Measurements from ENCODE around the gene SPSB1.

SPSB1 gene

DNA sequence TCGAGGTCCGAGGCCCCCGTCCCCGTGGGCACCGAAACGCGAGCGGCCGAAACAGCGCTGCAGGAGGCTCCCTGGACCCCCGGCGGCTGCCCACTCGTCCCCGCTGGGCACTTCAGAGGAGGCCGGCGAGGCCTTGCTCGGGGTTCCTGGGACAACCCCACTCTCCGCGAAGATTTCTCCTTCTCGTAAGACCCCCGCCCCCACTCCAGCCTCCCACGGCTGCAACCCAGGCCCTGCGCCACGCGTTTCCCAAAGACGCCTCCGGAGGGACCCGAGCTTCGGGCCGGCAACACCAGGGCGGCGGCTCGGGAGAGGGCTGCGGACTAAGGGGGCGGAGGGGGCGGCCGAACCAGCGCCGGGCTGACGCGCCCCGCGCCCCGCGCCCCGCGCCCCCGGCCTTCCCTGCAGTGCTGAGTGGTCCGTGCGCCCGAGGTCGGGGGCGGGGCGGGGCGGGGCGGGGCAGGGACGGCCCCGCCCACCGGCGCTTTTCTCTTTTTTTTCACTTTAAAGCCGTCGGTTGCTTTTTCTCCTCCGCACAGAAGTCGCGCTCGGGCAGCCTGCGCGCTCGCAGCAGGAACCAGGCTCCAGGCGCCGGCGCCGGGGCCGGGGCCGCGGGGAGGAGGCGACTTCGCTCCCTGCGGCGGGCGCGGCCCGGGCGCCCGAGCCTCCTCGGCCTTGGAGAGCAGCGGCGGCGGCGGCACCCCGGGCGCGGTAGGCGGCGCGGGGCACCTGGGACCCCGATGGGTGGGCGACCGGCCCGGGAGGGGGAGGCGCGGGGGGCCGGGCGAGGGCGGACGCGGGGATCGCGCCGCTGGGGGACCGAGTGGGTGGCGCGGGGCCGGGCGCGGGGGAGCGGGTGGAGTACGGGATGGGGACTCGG, at the start of gene SPSB1:
TSS of gene SPSB1 (plus strand) at position 534 of the 880 bp plus-strand sequence. CDS start 62,998 bp downstream, outside the sequence.
- peak; percentile 55 to 60 for DNase-seq (ENCODE audit: low read depth in 2 of 2)

GRCh38 chr1:9243066-9243739, 49.5 kb upstream of the SPSB1 start:
- DNase-seq (ENCODE audit: low read depth in 2 of 2): no peak

GRCh38 chr1:9244501-9245229, 48.0 kb upstream of the SPSB1 start:
- DNase-seq (ENCODE audit: low read depth in 2 of 2): no peak

DNA sequence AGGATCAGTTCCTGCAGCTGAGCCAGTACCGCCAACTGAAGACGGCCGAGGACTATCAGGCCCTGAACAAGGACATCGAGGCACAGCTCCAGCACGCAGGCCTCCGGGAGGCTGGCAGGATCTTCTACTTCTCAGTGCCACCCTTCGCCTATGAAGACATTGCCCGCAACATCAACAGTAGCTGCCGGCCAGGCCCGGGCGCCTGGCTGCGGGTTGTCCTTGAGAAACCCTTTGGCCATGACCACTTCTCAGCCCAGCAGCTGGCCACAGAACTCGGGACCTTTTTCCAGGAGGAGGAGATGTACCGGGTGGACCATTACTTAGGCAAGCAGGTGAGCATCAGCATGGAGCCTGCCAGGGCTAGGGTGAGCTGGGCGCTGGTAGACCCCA, 47.5 kb upstream of the SPSB1 start:
- DNase-seq (ENCODE audit: low read depth in 2 of 2): no peak

- no peak for DNase-seq (ENCODE audit: low read depth in 2 of 2)
Measured at GRCh38 chr1:9245661-9246060, 47.0 kb upstream of the SPSB1 start.

DNA sequence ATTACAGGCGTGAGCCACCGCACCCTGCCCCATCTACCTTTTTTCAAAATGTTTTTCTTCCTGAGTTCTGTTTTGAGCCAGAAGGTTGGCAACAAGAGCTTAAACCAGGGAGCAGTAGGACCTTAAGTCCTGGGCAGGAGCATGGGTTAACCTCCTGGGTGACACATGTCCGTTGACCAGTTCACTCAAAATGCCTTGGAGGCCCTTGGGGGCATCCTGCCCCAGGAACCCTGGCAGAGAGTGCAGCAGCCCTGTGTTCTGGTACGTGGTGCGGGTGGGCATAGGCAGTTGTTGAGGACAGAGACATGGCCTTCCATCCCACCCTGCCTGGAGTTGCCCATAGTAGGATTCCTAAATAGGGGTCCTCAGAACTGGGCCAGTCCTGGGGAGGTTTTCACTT, 46.5 kb upstream of the SPSB1 start:
- DNase-seq (ENCODE audit: low read depth in 2 of 2): no peak

DNA sequence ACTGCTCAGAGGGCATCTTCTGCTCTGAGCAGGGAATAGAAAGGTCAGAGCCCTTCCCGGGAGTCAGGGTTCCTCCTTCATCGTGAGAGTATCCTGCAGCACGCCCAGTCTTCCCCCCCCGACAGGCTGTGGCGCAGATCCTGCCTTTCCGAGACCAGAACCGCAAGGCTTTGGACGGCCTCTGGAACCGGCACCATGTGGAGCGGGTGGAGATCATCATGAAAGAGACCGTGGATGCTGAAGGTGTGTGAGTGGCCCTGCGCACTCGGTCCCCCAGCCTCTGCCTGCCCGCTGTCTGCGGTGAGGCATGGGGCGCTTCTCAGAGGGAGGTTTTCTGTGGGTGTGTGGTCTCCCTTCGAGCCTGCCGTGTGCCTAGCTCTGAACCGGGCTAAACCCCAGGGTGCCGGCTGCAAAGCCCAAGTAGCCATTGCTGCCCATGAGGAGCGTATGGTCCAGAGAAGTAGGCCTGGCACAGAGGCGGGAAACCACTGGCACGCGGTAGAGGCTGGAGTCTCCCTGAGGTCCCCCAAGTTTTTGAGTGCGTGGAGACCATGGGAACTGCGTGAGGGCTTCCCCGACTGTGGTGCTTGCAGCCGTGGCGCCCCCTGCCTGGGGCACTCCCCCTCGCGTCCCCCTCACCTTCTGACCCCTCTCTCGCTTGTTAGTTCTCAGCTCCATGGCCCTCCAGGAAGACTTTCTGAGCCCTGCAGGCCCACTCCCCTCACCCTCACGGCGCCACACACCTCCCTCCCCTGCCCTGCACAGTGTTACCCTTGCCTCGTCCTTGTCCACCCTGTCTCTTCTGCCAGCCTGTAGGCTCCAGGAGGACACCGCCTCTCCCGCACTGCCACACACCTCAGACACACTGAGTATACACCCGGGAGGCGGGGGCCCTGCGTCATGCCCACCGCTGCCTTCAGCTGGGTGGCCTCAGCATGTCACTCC, 45.6 kb upstream of the SPSB1 start:
- DNase-seq (ENCODE audit: low read depth in 2 of 2): no peak

DNA sequence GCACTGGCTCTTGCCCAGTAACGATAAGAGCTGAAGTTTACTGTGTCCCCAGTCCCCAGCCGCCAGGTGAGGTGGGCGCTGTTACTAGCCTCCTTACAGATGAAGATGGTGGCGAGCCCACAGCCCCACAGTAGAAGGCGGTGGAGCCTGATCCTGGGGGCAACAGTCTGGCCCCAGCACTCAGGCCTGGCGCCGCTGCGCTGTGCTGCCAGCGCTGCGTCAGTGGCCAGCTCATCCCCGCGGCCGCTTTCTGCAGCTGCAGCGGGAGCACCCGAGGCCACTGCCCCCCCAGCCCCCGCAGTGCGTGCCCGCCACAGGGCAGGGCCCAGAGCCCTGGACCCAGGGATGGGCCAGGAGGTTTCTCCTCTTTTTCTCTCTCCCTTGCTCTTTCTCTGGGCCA, 44.8 kb upstream of the SPSB1 start:
- no peak for DNase-seq (ENCODE audit: low read depth in 2 of 2)

- no peak for DNase-seq (ENCODE audit: low read depth in 2 of 2)
Measured at GRCh38 chr1:9248341-9249262, 44.1 kb upstream of the SPSB1 start.

DNA sequence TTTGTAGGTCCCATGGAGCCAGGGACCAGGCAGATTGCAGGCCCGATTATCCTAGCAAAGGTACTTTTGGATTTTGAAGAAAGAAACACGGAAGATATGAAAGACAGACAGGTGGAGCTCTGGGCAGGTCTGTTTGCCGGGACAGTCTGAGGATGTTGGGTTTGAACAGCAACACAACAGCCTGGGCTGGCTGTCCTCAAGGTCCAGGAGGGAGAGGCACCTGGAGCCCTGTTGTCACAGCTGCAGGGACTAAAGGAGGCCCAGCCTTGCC, 43.5 kb upstream of the SPSB1 start:
- no peak for DNase-seq (ENCODE audit: low read depth in 2 of 2)

- no peak for DNase-seq (ENCODE audit: low read depth in 2 of 2)
Measured at GRCh38 chr1:9249534-9250410, 42.9 kb upstream of the SPSB1 start.

DNA sequence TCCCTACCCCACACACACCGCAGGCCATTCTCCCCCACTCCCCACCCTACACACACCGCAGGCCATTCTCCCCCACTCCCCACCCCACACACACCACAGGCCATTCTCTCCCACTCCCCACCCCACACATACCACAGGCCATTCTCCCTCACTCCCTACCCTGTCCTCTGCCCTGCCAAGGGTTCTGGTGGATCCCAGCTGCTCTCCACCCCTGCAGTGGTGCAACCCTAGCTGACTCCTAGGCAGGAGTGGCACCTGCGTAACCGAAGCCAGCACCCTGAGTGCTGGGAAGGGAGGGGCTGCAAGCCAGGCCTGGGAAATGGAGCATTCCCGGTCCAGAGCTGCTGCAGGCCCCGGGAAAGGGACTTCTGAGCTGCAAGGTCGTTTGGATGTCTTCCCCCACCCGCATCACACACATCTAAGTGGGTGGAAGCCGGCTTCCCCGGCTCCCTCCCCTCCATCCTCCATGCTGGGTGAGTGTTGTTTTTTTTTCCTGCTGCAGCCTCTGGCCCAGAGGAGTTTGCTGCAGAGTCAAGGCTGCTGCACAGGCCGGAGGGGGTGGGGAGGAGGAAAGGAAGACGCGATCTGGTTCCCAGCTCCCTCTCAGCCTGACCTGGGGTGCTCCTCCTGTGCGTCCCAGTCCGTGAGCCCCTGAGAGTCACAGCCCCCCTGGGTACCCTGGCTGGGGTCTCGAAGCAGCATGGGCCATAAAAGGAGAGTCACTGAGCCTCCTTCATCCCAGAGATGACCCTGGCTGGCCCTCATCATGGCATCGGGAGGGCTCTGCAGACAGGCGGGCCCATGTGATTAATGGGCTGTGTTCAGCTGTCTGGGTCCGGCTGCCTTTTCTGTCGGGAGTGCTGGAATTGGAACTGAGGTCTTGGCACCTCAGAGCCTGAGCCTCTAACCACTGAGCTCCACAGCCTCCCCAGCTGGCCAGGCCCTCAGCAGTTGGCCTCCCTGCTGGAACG, 42.0 kb upstream of the SPSB1 start:
- no peak for DNase-seq (ENCODE audit: low read depth in 2 of 2)

DNA sequence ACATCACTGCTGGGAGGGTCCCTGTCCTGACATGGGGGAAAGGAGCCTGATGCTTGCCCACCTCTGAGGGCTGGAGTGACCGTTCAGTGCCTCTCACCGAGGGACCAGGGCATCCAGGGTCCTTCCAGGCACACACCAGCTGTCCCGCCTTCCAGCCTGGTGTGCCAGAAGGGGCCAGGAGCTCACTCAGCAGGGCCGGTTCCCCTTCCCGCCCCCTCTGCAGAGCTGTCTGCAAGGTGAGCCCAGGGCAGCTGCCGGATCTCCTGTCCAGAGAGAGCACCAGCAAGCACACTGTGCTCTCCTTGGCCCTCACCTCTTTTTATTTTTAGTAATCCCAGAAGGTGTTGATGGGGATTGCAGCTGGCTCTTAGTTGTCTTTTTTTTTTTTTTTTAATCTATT, 41.2 kb upstream of the SPSB1 start:
- no peak for DNase-seq (ENCODE audit: low read depth in 2 of 2)

GRCh38 chr1:9253004-9253403, 39.7 kb upstream of the SPSB1 start:
- no peak for DNase-seq (ENCODE audit: low read depth in 2 of 2)

GRCh38 chr1:9253453-9254105, 39.1 kb upstream of the SPSB1 start:
- no peak for DNase-seq (ENCODE audit: low read depth in 2 of 2)

DNA sequence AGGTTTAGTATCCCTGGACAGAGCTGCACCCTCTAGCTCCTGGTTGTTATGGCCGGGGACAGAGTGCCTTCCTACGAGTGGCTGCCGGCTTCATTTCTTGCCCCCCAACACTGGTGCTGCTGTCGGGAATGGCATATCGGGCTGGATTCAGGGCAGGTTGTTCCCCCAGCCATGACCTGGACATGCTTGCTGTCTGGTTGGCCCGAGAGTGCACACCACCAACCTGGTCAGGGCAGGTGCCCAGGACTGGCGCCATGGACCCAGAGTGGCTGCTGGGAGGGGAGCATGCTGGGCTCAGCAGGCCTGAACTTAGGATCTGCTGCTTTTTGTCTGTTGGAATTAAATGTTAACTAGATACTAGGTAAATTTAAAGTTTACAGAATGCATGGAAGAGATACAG, 36.4 kb upstream of the SPSB1 start:
- DNase-seq (ENCODE audit: low read depth in 2 of 2): no peak

GRCh38 chr1:9257851-9258250, 34.8 kb upstream of the SPSB1 start:
- no peak for DNase-seq (ENCODE audit: low read depth in 2 of 2)

- DNase-seq (ENCODE audit: low read depth in 2 of 2): no peak
Measured at GRCh38 chr1:9258629-9259028, 34.1 kb upstream of the SPSB1 start.

Data from stimulated activated CD4-positive, alpha-beta T cell treated with anti-CD3 and anti-CD28 coated beads, Interleukin-1b, Interleukin-23, amount 100 ng/mL, for 4 hours (primary cell).